ENCODE data around the gene MDC1. TPM values are rescaled to one million over a fixed set of nuclear protein-coding genes. Genes with fewer than 3 reads are reported as not detected.

The MDC1 gene
- polyA plus RNA-seq, 1 donor from 2014 or later = 8.1 TPM

DNA sequence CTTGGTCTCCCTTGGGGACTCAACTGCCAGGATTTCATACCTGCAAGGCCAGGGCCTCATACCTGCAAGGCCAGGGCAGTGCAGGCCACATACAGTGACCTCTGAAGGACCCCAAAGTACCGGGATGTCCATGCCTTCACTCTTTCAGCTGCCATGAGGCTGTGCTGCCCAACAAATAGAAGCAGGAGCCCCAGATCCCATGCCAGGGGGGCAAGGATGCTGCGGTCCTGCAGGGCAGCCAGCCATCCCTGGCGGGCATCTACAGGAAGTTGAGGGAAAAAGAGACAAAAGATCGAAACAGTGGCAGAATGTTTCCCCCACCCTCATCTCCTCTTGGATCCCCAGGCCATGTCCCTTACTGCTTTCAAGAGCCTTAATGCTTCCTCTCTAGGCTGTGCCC is 27.1 kb downstream of the MDC1 start:
- H3K9me2 ChIP-seq (ENCODE audit: insufficient read depth, low read length) = no peaks in the 10 kb centered on the region
- TF ChIP-seq, protein P1, sequence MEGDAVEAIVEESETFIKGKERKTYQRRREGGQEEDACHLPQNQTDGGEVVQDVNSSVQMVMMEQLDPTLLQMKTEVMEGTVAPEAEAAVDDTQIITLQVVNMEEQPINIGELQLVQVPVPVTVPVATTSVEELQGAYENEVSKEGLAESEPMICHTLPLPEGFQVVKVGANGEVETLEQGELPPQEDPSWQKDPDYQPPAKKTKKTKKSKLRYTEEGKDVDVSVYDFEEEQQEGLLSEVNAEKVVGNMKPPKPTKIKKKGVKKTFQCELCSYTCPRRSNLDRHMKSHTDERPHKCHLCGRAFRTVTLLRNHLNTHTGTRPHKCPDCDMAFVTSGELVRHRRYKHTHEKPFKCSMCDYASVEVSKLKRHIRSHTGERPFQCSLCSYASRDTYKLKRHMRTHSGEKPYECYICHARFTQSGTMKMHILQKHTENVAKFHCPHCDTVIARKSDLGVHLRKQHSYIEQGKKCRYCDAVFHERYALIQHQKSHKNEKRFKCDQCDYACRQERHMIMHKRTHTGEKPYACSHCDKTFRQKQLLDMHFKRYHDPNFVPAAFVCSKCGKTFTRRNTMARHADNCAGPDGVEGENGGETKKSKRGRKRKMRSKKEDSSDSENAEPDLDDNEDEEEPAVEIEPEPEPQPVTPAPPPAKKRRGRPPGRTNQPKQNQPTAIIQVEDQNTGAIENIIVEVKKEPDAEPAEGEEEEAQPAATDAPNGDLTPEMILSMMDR (IDR thresholded peaks at IDR 0.05; ENCODE audit: poor library complexity, severe bottlenecking) = no peak
- TF ChIP-seq POLR2AphosphoS5 (IDR thresholded peaks at IDR 0.05) (no peak), MXI1 (conservative IDR thresholded peaks at IDR 0.05; ENCODE audit: poor library complexity, severe bottlenecking) (no peak), SMC3 (conservative IDR thresholded peaks at IDR 0.05; ENCODE audit: poor library complexity) (no peak), TAF1 (IDR thresholded peaks at IDR 0.05; ENCODE audit: low read depth) (no peak), RAD21 (conservative IDR thresholded peaks at IDR 0.05) (no peak), EP300 (conservative IDR thresholded peaks at IDR 0.05; ENCODE audit: poor library complexity, severe bottlenecking) (no peak), EZH2 (IDR thresholded peaks at IDR 0.05; ENCODE audit: borderline replicate concordance, insufficient read depth, low read length, poor library complexity, severe bottlenecking) (no peak)
- TF ChIP-seq, protein P2, sequence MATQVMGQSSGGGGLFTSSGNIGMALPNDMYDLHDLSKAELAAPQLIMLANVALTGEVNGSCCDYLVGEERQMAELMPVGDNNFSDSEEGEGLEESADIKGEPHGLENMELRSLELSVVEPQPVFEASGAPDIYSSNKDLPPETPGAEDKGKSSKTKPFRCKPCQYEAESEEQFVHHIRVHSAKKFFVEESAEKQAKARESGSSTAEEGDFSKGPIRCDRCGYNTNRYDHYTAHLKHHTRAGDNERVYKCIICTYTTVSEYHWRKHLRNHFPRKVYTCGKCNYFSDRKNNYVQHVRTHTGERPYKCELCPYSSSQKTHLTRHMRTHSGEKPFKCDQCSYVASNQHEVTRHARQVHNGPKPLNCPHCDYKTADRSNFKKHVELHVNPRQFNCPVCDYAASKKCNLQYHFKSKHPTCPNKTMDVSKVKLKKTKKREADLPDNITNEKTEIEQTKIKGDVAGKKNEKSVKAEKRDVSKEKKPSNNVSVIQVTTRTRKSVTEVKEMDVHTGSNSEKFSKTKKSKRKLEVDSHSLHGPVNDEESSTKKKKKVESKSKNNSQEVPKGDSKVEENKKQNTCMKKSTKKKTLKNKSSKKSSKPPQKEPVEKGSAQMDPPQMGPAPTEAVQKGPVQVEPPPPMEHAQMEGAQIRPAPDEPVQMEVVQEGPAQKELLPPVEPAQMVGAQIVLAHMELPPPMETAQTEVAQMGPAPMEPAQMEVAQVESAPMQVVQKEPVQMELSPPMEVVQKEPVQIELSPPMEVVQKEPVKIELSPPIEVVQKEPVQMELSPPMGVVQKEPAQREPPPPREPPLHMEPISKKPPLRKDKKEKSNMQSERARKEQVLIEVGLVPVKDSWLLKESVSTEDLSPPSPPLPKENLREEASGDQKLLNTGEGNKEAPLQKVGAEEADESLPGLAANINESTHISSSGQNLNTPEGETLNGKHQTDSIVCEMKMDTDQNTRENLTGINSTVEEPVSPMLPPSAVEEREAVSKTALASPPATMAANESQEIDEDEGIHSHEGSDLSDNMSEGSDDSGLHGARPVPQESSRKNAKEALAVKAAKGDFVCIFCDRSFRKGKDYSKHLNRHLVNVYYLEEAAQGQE (IDR thresholded peaks at IDR 0.05; ENCODE audit: borderline replicate concordance) = no peak
- no peaks in the 10 kb centered on the region for H3F3A ChIP-seq (ENCODE audit: insufficient read depth, low read length, poor library complexity, severe bottlenecking)
- H3K27ac ChIP-seq (ENCODE audit: low read length) = peak overlapping the region; percentile 92
- H4K20me1 ChIP-seq (ENCODE audit: insufficient read depth) = peaks cover 4% of the 10 kb centered on the region
- no peak overlapping the region for H2AFZ ChIP-seq (ENCODE audit: low read depth, low read length)
- H3K36me3 ChIP-seq (ENCODE audit: insufficient read depth, low read length) = no peaks in the 10 kb centered on the region
- peak overlapping the region; percentile 77 for H3K4me2 ChIP-seq (ENCODE audit: low read length)
- peak overlapping the region; percentile 77 for H3K4me3 ChIP-seq (ENCODE audit: low read length)
- H3K79me2 ChIP-seq (replicated peaks; ENCODE audit: insufficient read depth, low read length) = peaks cover 48% of the 10 kb centered on the region
- H3K9ac ChIP-seq (ENCODE audit: low read length) = peak overlapping the region; percentile 87
- no peaks in the 10 kb centered on the region for H3K9me3 ChIP-seq (ENCODE audit: low read length)
- no peaks in the 10 kb centered on the region for H3K27me3 ChIP-seq (ENCODE audit: insufficient read depth, low read depth, low read length)

DNA sequence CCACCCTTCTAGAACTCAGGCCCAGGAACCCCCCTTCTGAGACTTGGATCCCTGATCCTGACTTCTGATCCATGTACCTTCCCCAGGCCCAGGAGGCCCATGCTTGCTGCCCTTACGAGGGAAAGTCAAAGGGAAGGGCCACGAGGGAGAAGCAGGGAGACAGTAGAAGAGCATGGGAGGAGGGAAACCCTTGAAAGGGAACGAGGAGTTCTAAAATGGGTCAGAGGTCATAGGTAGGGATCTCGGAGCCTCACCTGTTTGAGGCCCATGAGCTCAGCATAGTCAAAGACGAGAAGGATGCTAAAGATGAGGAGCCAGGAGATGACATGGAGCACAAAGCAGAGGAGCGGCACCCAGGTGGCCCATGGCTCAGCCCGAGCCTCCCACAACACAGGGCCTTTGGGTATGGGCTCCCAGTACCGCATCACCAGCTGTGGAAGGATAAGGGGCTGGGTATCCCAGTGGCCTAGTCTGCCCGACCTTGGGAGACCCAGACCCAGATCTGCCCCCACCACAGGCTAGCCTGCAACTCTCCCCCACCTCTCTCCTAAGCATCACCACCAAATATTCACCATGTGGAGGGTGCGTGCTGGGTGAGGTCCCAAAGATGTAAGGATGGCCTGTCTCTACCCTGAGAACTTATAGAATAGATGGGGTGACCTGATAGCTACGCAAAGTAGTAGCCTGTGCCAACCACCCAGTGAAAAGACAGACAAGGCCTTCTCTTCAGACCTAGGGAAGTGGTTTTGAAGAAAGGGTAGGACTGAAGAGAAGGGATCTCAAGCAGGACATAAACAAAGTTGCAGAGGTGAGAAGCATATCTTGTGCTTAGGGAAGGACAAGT is 27.8 kb downstream of the MDC1 start:
- H3K27ac ChIP-seq (ENCODE audit: low read length) = no peak overlapping the region
- no peaks in the 10 kb centered on the region for H3K9me3 ChIP-seq (ENCODE audit: low read length)
- H3K36me3 ChIP-seq (ENCODE audit: insufficient read depth, low read length) = no peaks in the 10 kb centered on the region
- H3F3A ChIP-seq (ENCODE audit: insufficient read depth, low read length, poor library complexity, severe bottlenecking) = no peaks in the 10 kb centered on the region
- H2AFZ ChIP-seq (ENCODE audit: low read depth, low read length) = no peak overlapping the region
- H3K4me3 ChIP-seq (ENCODE audit: low read length) = peak overlapping the region; percentile 99
- peaks cover 55% of the 10 kb centered on the region for H3K79me2 ChIP-seq (replicated peaks; ENCODE audit: insufficient read depth, low read length)
- H3K4me2 ChIP-seq (ENCODE audit: low read length) = no peak overlapping the region
- no peak overlapping the region for H3K9ac ChIP-seq (ENCODE audit: low read length)
- H3K9me2 ChIP-seq (ENCODE audit: insufficient read depth, low read length) = no peaks in the 10 kb centered on the region
- peaks cover 7% of the 10 kb centered on the region for H4K20me1 ChIP-seq (ENCODE audit: insufficient read depth)
- TF ChIP-seq EP300 (conservative IDR thresholded peaks at IDR 0.05; ENCODE audit: poor library complexity, severe bottlenecking) = no peak
- TF ChIP-seq TAF1 (IDR thresholded peaks at IDR 0.05; ENCODE audit: low read depth) = no peak
- TF ChIP-seq MXI1 (conservative IDR thresholded peaks at IDR 0.05; ENCODE audit: poor library complexity, severe bottlenecking) = no peak
- TF ChIP-seq EZH2 (IDR thresholded peaks at IDR 0.05; ENCODE audit: borderline replicate concordance, insufficient read depth, low read length, poor library complexity, severe bottlenecking) = no peak
- TF ChIP-seq, protein P1 (IDR thresholded peaks at IDR 0.05; ENCODE audit: poor library complexity, severe bottlenecking) = no peak
- TF ChIP-seq, protein P2 (IDR thresholded peaks at IDR 0.05; ENCODE audit: borderline replicate concordance) = no peak
- no peak for TF ChIP-seq POLR2AphosphoS5 (IDR thresholded peaks at IDR 0.05)
- TF ChIP-seq SMC3 (conservative IDR thresholded peaks at IDR 0.05; ENCODE audit: poor library complexity) = no peak
- no peak for TF ChIP-seq RAD21 (conservative IDR thresholded peaks at IDR 0.05)
- H3K27me3 ChIP-seq (ENCODE audit: insufficient read depth, low read depth, low read length) = no peaks in the 10 kb centered on the region

Measured in neural cell (in vitro differentiated cells).